H1 (cell line): ENCODE data around the gene UBASH3A. TPM values are rescaled to one million over a fixed set of nuclear protein-coding genes. Genes with fewer than 3 reads are reported as not detected.

Source experiments
- BACH1 ChIP-seq: IDR thresholded peaks from 2 replicates; pipeline ENCODE4 v1.6.1; 2012; ENCODE audit warnings: low read length, improper control_type of control experiment
- CHD7 ChIP-seq: fragments of 300-600 bp; sonication (generic); IDR thresholded peaks from 2 replicates; pipeline ENCODE4 v1.7.1; 2012; ENCODE audit warnings: low read length, moderate library complexity, mild to moderate bottlenecking, inconsistent platforms; ENCODE audit not compliant: insufficient replicate concordance
- HDAC2 ChIP-seq, 2 experiments: fragments of 300-600 bp in 1 of 2; sonication (generic) in 1 of 2; IDR thresholded peaks; 2 replicates each; pipeline ENCODE4 v1.6.1; 2011 to 2012; ENCODE audit warnings: low read depth in 2 of 2, low read length in 2 of 2, mild to moderate bottlenecking in 2 of 2, moderate library complexity in 2 of 2, borderline replicate concordance in 1 of 2, inconsistent platforms in 1 of 2
- POLR2A ChIP-seq, 2 experiments: IDR thresholded peaks; 1 replicate in 1 of 2; 2 replicates in 1 of 2; pipeline ENCODE4 v1.6.1; 2011; ENCODE audit warnings: low read depth in 2 of 2, low read length in 2 of 2, mild to moderate bottlenecking in 2 of 2; ENCODE audit errors: control extremely low read depth in 1 of 2
- RAD21 ChIP-seq, 2 experiments: IDR thresholded peaks in 1 of 2; conservative IDR thresholded peaks in 1 of 2; 2 replicates each; pipeline ENCODE4 v1.6.1; 2011; ENCODE audit warnings: low read depth in 2 of 2, low read length in 2 of 2, improper control_type of control experiment in 1 of 2, inconsistent platforms in 1 of 2, mild to moderate bottlenecking in 1 of 2, moderate library complexity in 1 of 2
- TBP ChIP-seq: IDR thresholded peaks from 2 replicates; pipeline ENCODE4 v1.6.1; 2011; ENCODE audit warnings: low read depth, low read length, improper control_type of control experiment
- TCF12 ChIP-seq: IDR thresholded peaks from 2 replicates; pipeline ENCODE4 v1.6.1; 2011; ENCODE audit warnings: low read depth, mild to moderate bottlenecking, low read length
- polyA plus RNA-seq, 7 experiments: library from polyadenylated mRNA; depleted of rRNA in 3 of 7; stranded (reverse) in 5 of 7; unstranded in 2 of 7; fragments of >200 nt in 5 of 7; fragments of 200-250 nt in 2 of 7; gene quantifications; 1 replicate in 5 of 7; 2 replicates in 1 of 7; 4 replicates in 1 of 7; pipeline versions ENCODE4 v1.2.1 to v1.2.3, GENCODE V29; 2011 to 2013; ENCODE audit warnings: missing spikeins in 2 of 7, mixed read lengths in 2 of 7
- total RNA-seq: library from RNA; stranded (reverse); fragmentation: NEBNext Ultra II Directional; extraction: Animal tissue kit (Norgen Biotek cat#: 25700); gene quantifications from 2 replicates; pipeline ENCODE4 v1.2.1, GENCODE V29; 2021
- TF ChIP-seq, protein P1 (sequence below): IDR thresholded peaks from 2 replicates; pipeline ENCODE4 v1.6.1; 2012; ENCODE audit warnings: inconsistent platforms
- TF ChIP-seq, protein P2 (sequence below): IDR thresholded peaks from 2 replicates; pipeline ENCODE4 v1.6.1; 2011; ENCODE audit warnings: low read depth, mild to moderate bottlenecking, low read length; ENCODE audit not compliant: insufficient read depth

Gene UBASH3A
- total and polyA plus RNA-seq, 2 of the 8 experiments (the other 6 are each of a cell fraction or from before 2014, with no cell fraction given) = not detected

- TF ChIP-seq CHD7 = no peak
- TF ChIP-seq BACH1 = no peak
- no peak for TF ChIP-seq RAD21 (IDR thresholded peaks at IDR 0.05 in 1 of 2, conservative IDR thresholded peaks at IDR 0.05 in 1 of 2; ENCODE audit: low read depth in 2 of 2, low read length in 2 of 2)
- TF ChIP-seq, protein P1, sequence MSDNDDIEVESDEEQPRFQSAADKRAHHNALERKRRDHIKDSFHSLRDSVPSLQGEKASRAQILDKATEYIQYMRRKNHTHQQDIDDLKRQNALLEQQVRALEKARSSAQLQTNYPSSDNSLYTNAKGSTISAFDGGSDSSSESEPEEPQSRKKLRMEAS = no peak
- no peak for TF ChIP-seq HDAC2 (IDR thresholded peaks at IDR 0.05; ENCODE audit: borderline replicate concordance in 1 of 2, low read depth in 2 of 2, low read length in 2 of 2)
- TF ChIP-seq, protein P2, sequence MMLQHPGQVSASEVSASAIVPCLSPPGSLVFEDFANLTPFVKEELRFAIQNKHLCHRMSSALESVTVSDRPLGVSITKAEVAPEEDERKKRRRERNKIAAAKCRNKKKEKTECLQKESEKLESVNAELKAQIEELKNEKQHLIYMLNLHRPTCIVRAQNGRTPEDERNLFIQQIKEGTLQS = no peak
- TF ChIP-seq TBP = no peak
- no peak for TF ChIP-seq POLR2A (IDR thresholded peaks at IDR 0.05; ENCODE audit: control extremely low read depth in 1 of 2, low read depth in 2 of 2, low read length in 2 of 2)
- no peak for TF ChIP-seq TCF12
These were observed 11.4 kb downstream of the UBASH3A start (continued) for GRCh38 chr21:42414928-42415769.
